Activated CD8-positive, alpha-beta T cell treated with anti-CD3 and anti-CD28 coated beads for 36 hours (primary cell): ENCODE results near the gene HDAC5. TPM values are rescaled to one million over a fixed set of nuclear protein-coding genes. Genes with fewer than 3 reads are reported as not detected.
A peak's percentile ranks its signal among the peaks of the same experiment; 100 is the strongest.

Experiments
- ATAC-seq: fragments of 200-7000 bp; cut with Tn5 transposase; one replicate; pipeline ENCODE4 v1.10.0; 2021; ENCODE audit warnings: mild to moderate bottlenecking, moderate library complexity
- CTCF ChIA-PET: fragments of 350-600 bp; sonication (Branson Sonifier 250); formaldehyde crosslinking; loops from one replicate; lab custom pipeline; 2021; ENCODE audit warnings: antibody characterized with exemption; lab: Charles Lee
- POLR2A ChIA-PET: fragments of 350-600 bp; sonication (Branson Sonifier 250); formaldehyde crosslinking; loops from one replicate; lab custom pipeline; 2021; ENCODE audit warnings: antibody characterized with exemption; lab: Charles Lee
- DNase-seq: peaks from one replicate; pipeline ENCODE4 v3.0.0-alpha.2; 2020
- H3K27ac Mint-ChIP-seq: one replicate; pipeline ENCODE4 v1.8.0; 2021; ENCODE audit warnings: mild to moderate bottlenecking, mixed read lengths
- H3K27me3 Mint-ChIP-seq: one replicate; pipeline ENCODE4 v1.8.0; 2021; ENCODE audit warnings: mixed read lengths
- H3K36me3 Mint-ChIP-seq: one replicate; pipeline ENCODE4 v1.8.0; 2021; ENCODE audit warnings: low read depth, mixed read lengths
- H3K4me1 Mint-ChIP-seq: one replicate; pipeline ENCODE4 v1.8.0; 2021; ENCODE audit warnings: low read depth, mixed read lengths
- H3K4me3 Mint-ChIP-seq: one replicate; pipeline ENCODE4 v1.8.0; 2021; ENCODE audit warnings: mild to moderate bottlenecking, moderate library complexity, mixed read lengths
- H3K9me3 Mint-ChIP-seq: one replicate; pipeline ENCODE4 v1.8.0; 2021; ENCODE audit warnings: mixed read lengths
- CTCF ChIP-seq: fragments of 200-600 bp; IDR thresholded peaks from one replicate; pipeline ENCODE4 v1.8.0; 2022; ENCODE audit warnings: antibody characterized with exemption, mild to moderate bottlenecking
- intact Hi-C: fragments of 100-400 bp; cut with micrococcal nuclease; formaldehyde crosslinking; loops from one replicate; pipeline ENCODE4 v1.10.0; 2022
- total RNA-seq, 2 experiments: library from RNA; stranded (reverse); gene quantifications; one replicate each; pipeline ENCODE4 v1.2.3, GENCODE V29; 2021

The HDAC5 gene
- total RNA-seq, 2 experiments from 2014 or later: 19.1 to 19.3 TPM

GRCh38 chr17:44033861-44034408 lies 89.5 kb downstream of the HDAC5 start:
- H3K4me3 Mint-ChIP-seq: no peak overlapping the region
- peak overlapping the region; percentile 63 for H3K27ac Mint-ChIP-seq
- peaks cover 7% of the 10 kb centered on the region for H3K4me1 Mint-ChIP-seq
- CTCF ChIA-PET: no interaction called here
- H3K27me3 Mint-ChIP-seq: no peaks in the 10 kb centered on the region
- DNase-seq (no peak), ATAC-seq (no peak)
- TF ChIP-seq CTCF: no peak
- no peaks in the 10 kb centered on the region for H3K9me3 Mint-ChIP-seq
- POLR2A ChIA-PET: interaction anchor here (1.1 to 1.5 kb wide), 2 partner anchors 17 to 32 kb away, joined by 3 to 4 read pairs; no protein-coding TSS in a partner anchor
- peaks cover 35% of the 10 kb centered on the region for H3K36me3 Mint-ChIP-seq
- intact Hi-C loops: no loop called here

DNA sequence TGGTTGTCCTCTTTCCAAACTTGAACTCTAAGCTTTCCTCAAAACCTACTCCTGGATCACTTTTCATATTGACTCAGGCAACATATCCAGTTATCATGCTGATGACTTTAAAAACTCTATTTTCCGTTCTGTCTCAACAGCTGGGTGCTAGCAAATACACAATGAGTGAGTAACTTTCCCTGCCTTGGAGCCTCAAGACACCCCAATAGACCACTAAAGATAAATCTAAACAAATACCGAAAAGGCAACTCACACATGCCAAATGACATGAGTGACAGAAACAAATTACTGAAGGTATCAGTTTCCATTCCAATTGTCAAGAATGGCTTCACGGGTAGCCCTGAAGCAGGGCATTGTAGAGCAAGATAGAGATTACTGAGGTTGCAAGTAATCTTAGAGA lies 93.0 kb downstream of the HDAC5 start:
- ChIA-PET POLR2A (interaction anchor here (1.0 kb wide), 2 partner anchors 13 to 38 kb away, joined by 3 read pairs; no protein-coding TSS in a partner anchor), CTCF (interaction anchor here (0.7 to 1.1 kb wide), 3 partner anchors 9 to 120 kb away, joined by 3 read pairs; no protein-coding TSS in a partner anchor)
- H3K36me3 Mint-ChIP-seq: peaks cover 21% of the 10 kb centered on the region
- H3K27me3 Mint-ChIP-seq: no peaks in the 10 kb centered on the region
- no peaks in the 10 kb centered on the region for H3K9me3 Mint-ChIP-seq
- no peak for ATAC-seq
- peaks cover 7% of the 10 kb centered on the region for H3K4me1 Mint-ChIP-seq
- H3K4me3 Mint-ChIP-seq: no peak overlapping the region
- no peak overlapping the region for H3K27ac Mint-ChIP-seq
- TF ChIP-seq CTCF: no peak
- DNase-seq: no peak
- intact Hi-C loops: no loop called here

- H3K27ac Mint-ChIP-seq: no peak overlapping the region
- H3K4me3 Mint-ChIP-seq: no peak overlapping the region
- TF ChIP-seq CTCF: no peak
- intact Hi-C loops: no loop called here
- peaks cover 20% of the 10 kb centered on the region for H3K36me3 Mint-ChIP-seq
- no peaks in the 10 kb centered on the region for H3K27me3 Mint-ChIP-seq
- peaks cover 7% of the 10 kb centered on the region for H3K4me1 Mint-ChIP-seq
- no peaks in the 10 kb centered on the region for H3K9me3 Mint-ChIP-seq
- ATAC-seq: no peak
- no peak for DNase-seq
- ChIA-PET CTCF (interaction anchor here (0.7 to 1.1 kb wide), 3 partner anchors 8 to 120 kb away, joined by 3 read pairs; no protein-coding TSS in a partner anchor), POLR2A (interaction anchor here (0.6 to 1.8 kb wide), 3 partner anchors 13 to 36 kb away, joined by 3 to 5 read pairs (median 3); partner anchors contain the start of gene TMEM101)
Observed at GRCh38 chr17:44029736-44030135, 93.7 kb downstream of the HDAC5 start.

Other genes with a start within 250 kb of the HDAC5 start
- gene MPP2, start 216.1 kb downstream of the HDAC5 start, total RNA-seq: 1 to 10 TPM; 6.0 TPM
- gene PPY, start 181.2 kb downstream of the HDAC5 start, total RNA-seq: not detected
- under 1 TPM in 1 of 2 experiments, not detected in 1; 0.29 TPM for gene PYY, start 169.7 kb downstream of the HDAC5 start, total RNA-seq
- gene NAGS, start 119.0 kb downstream of the HDAC5 start, total RNA-seq: 1 to 10 TPM; 1.7 to 2.4 TPM
- 10 to 100 TPM; 26.1 to 28.5 TPM for gene TMEM101, start 108.7 kb downstream of the HDAC5 start, total RNA-seq
- 100 to 1,000 TPM; 104 to 110 TPM for gene LSM12, start 57.0 kb downstream of the HDAC5 start, total RNA-seq
- 10 to 100 TPM; 20.2 to 20.7 TPM for gene G6PC3, start 52.9 kb downstream of the HDAC5 start, total RNA-seq
- gene HROB, start 18.3 kb upstream of the HDAC5 start, total RNA-seq: 10 to 100 TPM; 16.8 to 17.9 TPM
- under 1 TPM; 0.18 to 0.27 TPM for gene ASB16, start 47.1 kb upstream of the HDAC5 start, total RNA-seq
- 10 to 100 TPM; 17.5 TPM for gene TMUB2, start 63.3 kb upstream of the HDAC5 start, total RNA-seq
- gene ATXN7L3, start 76.2 kb upstream of the HDAC5 start, total RNA-seq: 10 to 100 TPM; 58.1 to 62.3 TPM
- 100 to 1,000 TPM; 129 to 135 TPM for gene UBTF, start 96.0 kb upstream of the HDAC5 start, total RNA-seq
- gene SLC4A1, start 144.5 kb upstream of the HDAC5 start, total RNA-seq: not detected
- under 1 TPM in 1 of 2 experiments, not detected in 1; 0.22 TPM for gene RUNDC3A, start 185.0 kb upstream of the HDAC5 start, total RNA-seq
- gene SLC25A39, start 201.2 kb upstream of the HDAC5 start, total RNA-seq: 100 to 1,000 TPM; 149 to 153 TPM
- 10 to 100 TPM; 34.8 to 35.5 TPM for gene GRN, start 221.7 kb upstream of the HDAC5 start, total RNA-seq
- gene FAM171A2, start 240.2 kb upstream of the HDAC5 start, total RNA-seq: under 1 TPM; 0.43 to 0.78 TPM